NCI-H1417 (cell line): ENCODE results near the gene PRPF38B.
A peak's percentile ranks its signal among the peaks of the same experiment; 100 is the strongest.
"Not testable (repeated sequence)": the region's sequence is repeated elsewhere in the genome, so short reads cannot be mapped to it uniquely, and the experiment has no call there.

Experiments used
- DNase-seq, 3 experiments: peaks; one replicate each; lab custom pipeline; 2025; lab: John Stamatoyannopoulos, UW

The PRPF38B gene, protein sequence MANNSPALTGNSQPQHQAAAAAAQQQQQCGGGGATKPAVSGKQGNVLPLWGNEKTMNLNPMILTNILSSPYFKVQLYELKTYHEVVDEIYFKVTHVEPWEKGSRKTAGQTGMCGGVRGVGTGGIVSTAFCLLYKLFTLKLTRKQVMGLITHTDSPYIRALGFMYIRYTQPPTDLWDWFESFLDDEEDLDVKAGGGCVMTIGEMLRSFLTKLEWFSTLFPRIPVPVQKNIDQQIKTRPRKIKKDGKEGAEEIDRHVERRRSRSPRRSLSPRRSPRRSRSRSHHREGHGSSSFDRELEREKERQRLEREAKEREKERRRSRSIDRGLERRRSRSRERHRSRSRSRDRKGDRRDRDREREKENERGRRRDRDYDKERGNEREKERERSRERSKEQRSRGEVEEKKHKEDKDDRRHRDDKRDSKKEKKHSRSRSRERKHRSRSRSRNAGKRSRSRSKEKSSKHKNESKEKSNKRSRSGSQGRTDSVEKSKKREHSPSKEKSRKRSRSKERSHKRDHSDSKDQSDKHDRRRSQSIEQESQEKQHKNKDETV

DNA sequence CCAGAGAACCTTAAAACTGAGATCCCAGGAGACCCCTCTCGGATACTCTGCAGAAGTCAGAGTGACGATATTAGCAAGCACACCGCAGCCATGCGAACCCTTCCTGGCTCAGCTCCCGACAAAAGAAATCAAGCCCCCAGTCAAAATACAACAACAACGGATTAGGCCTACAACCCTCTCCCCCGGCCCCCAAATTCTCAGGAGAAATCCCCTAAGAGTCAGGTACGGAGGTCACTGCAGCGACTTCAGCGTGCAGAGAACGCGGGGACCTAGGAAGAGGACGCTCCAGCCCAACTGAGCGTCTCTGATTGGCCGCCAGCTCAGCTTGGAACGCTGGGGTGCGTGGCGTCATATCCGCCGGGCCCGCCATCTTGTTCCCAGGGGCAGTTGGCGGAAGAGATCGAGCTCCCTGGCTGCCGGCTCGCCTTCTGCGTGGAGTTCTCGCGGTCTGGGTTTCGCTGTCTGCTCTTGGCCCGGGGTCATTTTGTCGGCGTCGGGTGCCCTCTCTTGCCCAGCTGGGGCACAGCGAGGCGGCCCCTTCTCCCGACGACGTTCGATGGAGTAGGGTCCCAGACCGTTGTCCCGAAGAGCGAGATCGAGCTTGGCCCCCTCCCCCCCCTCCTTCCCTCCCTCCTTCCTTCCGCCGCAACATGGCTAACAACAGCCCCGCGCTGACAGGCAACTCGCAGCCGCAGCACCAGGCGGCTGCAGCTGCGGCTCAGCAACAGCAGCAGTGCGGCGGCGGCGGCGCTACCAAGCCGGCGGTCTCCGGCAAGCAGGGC is at the start of gene PRPF38B:
Gene PRPF38B, plus strand, starts transcription at position 369 of the 782 bp plus-strand sequence. Its CDS starts 282 bp downstream, at position 651.
- peak; percentile 88 to 95 (median 95) for DNase-seq

DNA sequence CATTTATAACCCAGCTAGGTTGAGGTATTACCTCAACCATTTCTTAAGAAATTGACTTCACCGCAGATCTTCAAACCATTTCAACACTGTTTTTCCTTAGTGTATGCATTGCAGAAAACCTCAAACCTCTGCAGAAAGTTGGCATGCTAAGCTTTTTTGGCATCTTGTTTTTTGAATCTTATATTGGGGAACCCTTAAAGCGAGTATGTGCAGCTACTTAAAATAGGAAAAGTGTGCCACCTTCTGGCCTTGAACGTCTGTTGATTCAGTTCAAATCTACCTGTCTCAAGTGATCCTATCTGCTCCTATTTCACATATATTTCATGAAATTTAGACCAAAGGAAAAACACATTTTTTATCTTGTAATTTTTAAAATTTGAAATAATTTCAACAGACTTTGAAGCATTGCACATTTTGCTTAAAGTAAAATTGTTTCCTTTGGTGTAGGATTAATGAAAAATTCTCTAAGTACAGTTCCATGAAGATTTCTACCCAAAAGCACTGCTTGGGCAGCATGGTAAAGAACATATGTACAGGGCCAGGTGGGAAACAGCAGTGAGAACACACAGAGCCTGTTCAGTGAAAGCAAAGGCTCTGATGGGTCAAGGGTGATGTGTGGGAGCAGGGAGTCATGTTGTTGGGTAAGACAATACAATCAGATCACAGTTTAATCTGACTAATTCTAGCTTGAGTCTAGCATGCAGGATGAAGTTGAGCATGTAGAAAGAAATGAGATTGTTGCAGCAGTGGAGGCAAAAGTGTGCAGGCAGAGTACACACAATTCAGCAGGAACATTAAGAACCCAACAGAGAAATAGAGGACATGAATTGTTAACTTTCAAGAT is 48.4 kb upstream of the PRPF38B start:
- DNase-seq, result peak; percentile 34 to 79 (median 60)

DNA sequence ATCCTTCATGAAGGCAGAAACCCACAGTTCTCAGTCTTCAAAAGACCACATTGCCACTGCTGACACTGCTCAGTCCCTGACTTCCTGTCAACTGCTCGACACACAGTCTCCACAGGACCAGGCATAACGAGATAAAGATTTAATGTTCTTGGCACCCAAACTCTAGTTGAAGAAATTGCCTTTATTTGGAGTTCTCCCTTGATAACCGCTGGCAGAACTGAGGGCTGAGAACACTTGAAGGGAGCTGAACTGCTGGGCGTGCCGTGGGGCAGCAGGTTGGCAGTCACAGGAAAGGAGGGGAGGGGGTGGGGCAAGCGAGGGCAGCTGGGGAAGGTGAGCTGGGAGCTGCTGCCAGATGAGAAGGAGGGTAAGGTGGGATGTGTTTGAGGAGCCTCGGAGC is 47.1 kb upstream of the PRPF38B start:
- DNase-seq, result no peak

DNA sequence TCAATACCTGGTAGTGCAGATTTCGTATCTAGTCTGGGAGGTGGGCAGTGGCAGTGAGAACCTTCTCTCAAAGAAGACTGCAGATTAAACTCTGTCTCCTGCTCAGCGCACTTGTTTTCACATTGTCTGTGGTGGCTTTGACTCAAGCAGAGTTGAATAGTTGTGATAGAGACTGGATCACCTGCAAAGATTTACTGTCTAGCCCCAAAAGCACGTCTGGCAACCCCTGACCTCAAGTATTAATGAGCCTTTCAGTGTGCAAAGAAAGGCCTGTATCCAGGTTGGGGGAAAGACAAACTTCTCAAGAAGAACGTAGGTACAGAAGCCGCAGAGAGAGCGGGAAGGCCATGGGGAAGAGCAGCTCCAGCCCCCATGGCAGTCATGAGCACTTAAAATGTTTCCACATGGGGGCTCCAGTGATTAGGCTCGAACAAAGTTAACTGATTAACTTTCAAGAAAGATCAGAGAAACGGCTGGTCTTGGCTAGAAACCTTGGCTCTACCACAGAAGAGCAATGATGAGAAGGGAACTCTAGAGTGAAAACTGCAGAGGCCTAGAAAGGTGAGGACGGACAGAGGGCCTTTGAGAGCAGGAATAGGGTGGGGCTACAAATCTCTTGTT is 46.4 kb upstream of the PRPF38B start:
- DNase-seq, result no peak

DNA sequence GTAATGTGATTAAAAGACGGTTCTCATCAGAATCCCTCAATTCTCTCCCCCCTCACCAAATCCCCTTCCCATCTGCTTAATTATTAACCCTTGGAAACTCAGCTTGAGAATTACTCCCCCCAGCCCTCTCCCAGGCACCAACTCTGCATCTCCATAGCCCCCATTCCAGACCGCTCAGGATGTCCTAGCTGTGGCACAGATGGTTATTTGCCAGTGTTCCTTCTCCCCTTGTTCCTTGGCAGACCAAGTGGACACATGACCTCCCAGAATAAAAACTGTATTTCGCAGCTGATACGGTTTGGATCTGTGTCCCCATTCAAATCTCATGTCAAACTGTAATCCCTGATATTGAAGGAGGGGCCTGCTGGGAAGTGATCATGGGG is 45.9 kb upstream of the PRPF38B start:
- no peak for DNase-seq

DNA sequence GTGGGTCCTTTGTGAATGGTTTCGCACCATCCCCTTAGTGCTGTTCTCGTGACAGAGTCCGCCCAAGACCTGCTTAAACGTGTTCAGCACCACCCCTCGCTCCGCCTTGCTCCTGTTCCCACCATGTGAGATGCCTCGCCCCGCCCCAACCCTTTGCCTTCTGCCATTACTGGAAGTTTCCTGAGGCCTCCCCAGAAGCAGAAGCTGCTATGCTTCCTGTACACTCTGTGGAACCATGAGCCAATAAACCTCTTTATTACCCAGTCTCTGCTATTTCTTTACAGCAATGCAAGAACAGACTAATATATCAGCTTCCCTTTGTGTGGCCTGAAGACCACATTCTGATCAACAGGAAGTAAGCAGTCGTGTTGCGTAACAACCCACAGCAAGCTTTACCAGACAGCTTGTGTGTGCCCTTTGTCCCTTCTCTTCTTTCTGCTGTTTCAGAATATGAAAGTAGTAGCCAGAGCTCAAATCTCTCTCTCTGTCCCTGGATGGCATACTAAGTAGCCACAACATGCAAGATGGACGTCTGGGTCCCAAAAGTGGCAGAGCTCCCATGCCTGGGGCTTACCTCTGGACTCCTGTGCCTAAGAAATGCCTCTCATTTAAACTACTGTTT is 45.4 kb upstream of the PRPF38B start:
- DNase-seq, result no peak

DNA sequence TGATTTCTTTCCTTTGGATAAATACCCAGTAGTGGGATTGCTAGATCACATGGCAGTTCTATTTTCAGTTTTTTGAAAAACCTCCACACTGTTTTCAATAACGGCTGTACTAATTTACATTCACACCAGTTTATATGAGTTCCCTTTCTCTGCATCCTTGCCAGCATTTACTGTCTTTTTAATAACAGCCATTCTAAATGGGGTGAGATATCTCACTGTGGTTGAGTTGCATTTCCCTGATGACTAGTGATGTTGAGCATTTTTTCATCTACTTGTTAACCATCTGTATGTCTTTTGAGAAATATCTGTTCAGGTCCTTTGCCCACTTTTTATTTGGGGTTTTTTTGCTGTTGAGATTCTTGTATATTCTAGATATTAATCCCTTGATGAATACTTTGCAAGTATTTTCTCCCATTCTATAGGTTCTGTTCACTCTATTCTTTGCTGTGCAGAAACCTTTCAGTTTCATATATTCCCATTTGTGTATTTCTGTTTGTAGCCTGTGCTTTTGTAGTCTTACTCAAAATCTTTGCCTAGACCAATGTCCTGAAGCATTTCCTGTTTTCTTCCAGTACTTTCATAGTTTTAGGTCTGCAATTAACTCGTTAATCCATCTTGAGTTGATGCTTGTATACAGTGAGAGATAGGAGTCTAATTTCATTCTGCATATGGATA is 38.5 kb upstream of the PRPF38B start:
- no peak for DNase-seq

DNA sequence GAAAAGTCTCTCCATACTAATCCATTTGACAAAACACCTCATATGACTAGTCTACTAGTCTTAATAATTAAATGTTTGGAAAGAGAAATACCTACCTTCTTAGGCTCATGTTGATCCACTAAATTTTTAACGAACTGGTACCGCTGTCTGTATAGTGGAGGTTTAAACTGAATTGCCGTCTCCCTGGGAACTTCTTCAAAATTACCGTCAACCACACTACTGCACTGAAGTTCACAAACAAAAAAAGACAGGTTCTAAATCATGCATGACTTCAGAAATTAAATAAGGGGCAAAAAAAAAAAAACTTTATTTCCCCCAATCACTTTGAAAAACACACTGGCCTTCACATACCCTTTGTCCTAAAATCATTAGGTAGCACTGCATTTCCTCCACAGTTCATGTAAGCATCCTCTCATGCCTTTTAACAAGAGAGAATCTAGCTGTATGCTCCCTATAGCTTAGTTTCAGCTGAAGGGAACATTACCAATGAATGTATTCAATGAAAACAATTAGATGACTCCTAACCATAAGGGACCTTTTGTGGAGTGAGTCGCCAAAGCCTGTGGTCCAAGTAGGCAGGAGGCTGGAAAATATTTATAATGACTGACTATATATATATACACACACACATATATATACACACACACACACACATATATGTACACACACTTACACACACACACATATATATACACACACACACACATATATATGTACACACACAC is 34.6 kb upstream of the PRPF38B start:
- no peak for DNase-seq

DNA sequence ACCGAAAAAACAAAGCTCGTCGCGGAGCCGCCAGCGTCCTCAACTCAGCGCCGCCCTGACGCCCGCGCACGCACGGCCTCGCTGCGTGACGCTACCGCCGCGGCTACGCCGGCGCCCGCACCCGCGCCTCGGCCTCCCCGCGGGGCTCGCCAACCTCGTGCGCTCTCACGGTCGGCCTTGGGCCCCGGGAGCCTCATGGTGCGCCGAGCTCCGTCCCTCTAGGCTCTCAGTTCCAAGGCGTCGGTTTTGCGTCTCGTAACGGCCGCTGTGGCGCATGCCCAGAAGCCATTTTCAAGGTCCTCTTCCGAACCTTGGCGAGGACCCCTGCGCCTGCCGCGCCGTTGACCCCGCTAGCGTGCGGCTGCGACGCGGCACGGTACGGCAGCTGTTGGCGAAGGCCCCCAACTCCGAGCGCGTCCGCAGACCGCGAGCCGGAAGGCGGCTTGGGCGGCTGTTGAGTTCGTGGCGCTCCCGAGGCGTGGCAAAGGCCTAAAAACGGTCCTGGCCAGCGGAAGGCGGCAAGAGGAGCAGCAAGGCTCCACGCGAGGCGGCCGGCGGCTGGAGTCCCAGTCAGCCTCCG is 31.0 kb upstream of the PRPF38B start, which contains the start of gene HENMT1:
Gene HENMT1, minus strand, starts transcription at position 64 of the 580 bp plus-strand sequence. CDS start 1,209 bp downstream, outside the sequence.
- DNase-seq, result peak; percentile 49 to 89 (median 89)

DNA sequence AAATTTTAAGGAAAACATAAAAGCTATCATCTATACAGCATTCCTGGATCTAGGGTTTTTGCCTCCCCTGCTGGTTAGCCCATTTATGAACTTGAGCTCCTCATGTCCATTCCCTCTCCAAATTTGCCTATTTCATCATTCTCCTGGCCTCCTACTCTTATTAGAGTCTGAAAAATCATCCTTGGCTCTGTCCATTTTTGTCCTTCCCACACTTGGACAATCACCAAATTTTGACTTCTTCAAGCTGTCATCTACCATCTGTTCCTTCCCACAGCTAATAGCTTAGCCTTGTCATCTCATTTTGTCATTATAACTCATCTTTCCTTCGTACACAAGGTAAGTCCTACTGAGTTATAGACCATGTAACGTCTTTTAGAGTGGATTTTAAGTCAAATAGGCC is 29.0 kb upstream of the PRPF38B start:
- no peak for DNase-seq

DNA sequence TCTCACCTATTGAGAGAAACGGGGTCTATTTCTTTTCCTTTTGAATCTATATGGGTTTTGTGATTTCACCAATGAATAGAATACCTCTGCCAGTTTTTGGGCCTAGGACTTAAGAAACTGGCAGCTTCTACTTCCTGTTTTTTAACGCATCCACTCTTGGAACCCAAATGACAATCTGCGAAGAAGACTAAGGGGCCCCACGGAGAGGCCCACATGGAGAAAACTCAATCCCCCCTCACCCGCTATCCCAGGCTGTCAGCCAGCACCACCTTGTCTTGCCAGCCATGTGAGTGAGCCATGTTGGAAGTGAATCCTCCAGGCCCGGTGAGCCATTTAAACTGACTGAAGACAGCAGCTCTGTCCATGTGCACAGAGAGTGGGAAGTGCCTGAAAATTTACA is 27.6 kb upstream of the PRPF38B start:
- no peak for DNase-seq

DNA sequence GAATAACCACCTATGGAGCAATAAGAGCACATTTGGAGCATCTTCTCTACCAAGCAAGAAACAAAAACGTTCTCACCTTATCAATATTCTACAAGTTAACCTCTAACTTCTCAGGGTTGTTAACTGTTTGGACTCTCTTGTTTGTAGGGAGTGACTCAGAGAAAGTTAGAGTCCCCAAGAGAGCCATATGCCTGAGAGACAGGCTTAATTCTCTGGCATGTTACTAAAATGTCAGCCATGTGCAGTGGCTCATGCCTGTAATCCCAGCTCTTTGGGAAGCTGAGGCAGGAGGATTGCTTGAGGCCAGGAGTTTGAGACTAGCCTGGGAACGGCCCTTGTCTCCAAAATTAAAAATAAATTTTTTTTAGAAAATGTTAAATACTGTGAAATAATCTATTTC is 27.0 kb upstream of the PRPF38B start:
- no peak for DNase-seq

DNA sequence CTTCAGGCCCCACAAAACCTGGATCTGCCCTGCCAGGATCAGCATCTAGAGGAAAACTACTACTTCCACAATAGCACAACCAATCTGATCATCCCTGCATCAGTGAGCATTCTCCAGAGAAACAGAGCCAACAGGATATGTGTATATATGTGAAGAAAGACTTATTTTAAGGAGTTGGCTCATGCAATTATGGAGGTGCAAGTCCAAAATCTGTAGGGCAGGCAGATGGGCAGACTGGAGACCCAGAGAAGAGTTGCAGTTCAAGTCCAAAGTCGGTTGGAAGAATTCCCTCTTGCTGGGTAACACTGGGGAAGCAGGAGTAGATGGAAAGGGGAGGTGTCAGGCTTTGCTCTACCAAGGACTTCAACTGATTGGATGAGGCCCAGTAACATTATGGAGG is 26.3 kb upstream of the PRPF38B start:
- no peak for DNase-seq

DNA sequence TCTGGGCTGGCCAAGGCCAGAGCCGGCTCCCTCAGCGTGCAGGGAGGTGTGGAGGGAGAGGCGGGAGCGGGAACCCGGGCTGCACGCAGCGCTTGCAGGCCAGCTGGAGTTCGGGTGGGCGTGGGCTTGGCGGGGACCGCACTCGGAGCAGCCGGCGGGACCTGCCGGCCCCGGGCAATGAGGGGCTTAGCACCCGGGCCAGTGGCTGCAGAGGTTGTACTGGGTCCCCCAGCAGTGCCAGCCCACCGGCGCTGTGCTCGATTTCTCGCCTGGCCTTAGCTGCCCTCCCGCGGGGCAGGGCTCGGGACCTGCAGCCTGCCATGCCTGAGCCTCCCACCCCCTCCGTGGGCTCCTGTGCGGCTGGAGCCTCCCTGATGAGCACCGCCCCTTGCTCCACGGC is 24.7 kb upstream of the PRPF38B start:
- not testable (repeated sequence) for DNase-seq

DNA sequence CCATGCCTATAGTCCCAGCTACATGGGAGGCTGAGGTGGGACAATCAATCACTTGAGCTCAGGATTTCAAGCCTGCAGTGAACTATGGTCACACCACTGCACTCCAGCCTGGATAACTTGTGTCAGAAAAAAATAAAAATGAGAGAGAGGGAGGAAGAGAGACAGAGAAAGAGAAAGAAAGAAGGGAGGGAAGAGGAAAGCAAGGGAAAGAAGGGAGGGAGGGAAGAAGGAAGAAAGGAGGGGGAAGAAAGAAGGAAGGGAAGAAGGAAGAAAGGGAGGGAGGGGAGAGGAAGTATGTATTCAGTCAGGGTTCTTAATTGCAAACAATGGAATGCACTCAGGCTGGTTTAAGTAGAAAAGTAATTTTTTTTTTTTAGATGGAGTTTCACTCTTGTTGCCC is 23.3 kb upstream of the PRPF38B start:
- no peak for DNase-seq

DNA sequence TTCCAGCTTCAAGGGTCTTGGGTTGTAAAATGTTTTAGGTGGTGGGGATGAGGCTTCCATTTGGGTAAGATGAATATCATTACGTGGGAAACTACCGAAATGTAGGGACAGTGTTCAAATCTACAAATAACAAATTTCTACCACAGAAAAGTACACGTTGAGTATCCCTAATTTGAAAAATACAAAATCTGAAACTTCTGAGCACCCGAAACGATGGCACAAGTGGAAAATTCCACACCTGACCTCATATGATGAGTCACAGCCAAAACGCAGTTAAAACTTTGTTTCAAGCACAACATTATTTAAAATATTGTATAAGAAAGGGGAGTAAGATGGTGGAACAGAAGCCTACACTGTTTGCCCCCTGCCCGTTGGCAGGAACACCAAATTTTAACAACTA is 22.4 kb upstream of the PRPF38B start:
- no peak for DNase-seq

DNA sequence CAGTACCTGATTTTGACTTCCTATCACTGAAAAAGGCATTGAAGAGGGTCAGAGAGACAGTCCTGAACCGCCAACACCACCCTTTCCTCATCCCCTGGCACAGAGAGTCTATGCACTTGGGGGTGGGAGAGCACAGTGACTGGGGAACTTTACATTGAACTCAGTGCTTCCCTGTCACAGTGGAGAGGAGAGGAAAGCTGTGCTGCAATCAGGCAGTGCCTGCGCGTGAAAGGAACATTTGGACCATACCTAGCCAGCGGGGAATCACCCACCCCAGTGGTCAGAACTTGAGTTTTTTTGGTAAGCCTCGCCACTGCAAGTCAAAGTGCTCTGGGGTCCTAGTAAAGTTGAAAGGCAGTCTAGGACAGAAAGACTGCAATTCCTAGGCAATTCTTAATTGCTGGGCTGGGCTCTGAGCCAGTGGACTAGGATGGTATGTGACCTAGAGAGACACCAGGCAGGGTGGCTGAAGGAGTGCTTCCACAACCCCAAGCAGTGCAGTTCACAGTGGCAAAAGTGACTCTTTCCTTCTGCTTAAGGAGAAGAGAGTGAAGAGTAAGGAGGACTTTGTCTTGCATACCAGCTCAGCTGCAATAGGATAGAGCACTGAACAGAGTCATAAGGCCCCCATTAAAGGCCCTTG is 21.9 kb upstream of the PRPF38B start:
- no peak for DNase-seq

DNA sequence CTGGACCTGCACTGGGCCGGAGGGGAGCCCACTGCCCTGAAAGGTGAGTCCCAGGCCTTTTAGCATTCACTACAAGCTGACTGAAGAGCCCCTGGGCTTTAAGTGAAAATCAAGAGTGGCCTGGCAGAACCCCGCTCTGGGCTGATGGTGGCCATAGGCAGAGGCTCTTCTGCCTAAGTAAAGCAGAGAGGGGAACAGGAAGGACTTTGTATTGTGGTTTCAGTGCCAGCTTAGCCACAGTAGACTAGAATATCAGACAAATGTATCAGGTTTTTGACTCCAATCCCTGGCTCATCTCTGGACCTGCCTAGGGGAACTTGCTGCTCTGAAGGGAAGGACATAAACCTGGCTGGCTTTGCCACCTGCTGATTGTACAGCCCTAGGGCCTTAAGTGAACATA is 21.0 kb upstream of the PRPF38B start:
- no peak for DNase-seq

DNA sequence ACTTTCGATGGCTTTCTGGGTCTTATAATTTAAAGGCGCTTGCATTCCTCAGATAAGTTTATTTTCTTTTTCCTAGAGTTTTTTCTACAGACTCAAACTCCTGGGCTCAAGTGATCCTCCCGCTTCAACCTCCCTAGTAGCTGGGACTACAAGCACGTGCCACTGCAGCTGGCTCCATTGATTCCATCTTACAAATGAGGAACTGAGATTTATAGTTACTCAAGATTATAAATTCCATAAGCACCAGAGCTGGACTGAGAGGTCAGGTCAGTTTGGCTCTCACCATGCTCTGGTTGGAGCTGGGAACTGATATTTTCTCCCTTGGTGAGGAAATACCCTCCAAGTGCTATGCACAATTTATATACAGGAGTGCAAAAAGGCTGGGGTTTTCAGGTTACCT is 13.4 kb upstream of the PRPF38B start:
- no peak for DNase-seq
